ENCODE data around the gene SEC23B. TPM values are rescaled to one million over a fixed set of nuclear protein-coding genes. Genes with fewer than 3 reads are reported as not detected.

SEC23B gene
- total RNA-seq, 4 donors from 2014 or later = 14.1 to 21.0 (median 18.7) TPM

DNA sequence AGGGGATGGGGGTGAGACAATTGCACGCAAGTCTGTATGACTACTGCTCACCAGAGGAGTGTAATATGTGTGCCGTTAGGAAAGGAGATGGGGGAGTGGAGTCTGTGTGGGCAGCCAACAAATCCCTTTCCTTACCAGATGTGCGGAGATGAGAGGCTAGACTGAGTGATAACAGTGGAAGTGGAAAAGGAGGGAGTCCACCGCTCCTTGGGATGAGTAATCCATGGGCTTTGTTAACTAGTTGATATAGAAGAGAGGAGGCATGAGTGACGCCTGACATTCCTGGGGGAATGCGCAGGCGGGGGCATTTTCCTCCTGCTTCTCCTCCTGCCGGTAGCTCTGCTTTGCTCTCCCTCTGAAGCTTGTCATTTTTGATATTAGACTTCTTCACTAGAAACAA is 46.0 kb downstream of the SEC23B start:
- Histone ChIP-seq H3K27ac (replicated peaks in 1 of 4) (no peak overlapping the region), H3K36me3 (peaks cover 52 to 97% (median 88%) of the 10 kb centered on the region in 4 donors), H3K27me3 (no peaks in the 10 kb centered on the region), H3K9me3 (no peaks in the 10 kb centered on the region), H3K4me1 (no peaks in the 10 kb centered on the region), H3K4me3 (no peak overlapping the region)
- TF ChIP-seq POLR2A (IDR thresholded peaks at IDR 0.05; ENCODE audit: low read depth) (no peak), EP300 (IDR thresholded peaks at IDR 0.05) (no peak), POLR2AphosphoS5 (IDR thresholded peaks at IDR 0.05) (no peak)
- TF ChIP-seq, protein P1, sequence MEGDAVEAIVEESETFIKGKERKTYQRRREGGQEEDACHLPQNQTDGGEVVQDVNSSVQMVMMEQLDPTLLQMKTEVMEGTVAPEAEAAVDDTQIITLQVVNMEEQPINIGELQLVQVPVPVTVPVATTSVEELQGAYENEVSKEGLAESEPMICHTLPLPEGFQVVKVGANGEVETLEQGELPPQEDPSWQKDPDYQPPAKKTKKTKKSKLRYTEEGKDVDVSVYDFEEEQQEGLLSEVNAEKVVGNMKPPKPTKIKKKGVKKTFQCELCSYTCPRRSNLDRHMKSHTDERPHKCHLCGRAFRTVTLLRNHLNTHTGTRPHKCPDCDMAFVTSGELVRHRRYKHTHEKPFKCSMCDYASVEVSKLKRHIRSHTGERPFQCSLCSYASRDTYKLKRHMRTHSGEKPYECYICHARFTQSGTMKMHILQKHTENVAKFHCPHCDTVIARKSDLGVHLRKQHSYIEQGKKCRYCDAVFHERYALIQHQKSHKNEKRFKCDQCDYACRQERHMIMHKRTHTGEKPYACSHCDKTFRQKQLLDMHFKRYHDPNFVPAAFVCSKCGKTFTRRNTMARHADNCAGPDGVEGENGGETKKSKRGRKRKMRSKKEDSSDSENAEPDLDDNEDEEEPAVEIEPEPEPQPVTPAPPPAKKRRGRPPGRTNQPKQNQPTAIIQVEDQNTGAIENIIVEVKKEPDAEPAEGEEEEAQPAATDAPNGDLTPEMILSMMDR (IDR thresholded peaks at IDR 0.05) = no peak
- 94% methylated on average over 8 of the region's 8 CpGs for WGBS
- intact Hi-C loops (cut with DNase I) = no loop called here
- no peak for DNase-seq (ENCODE audit: extremely low spot score)

DNA sequence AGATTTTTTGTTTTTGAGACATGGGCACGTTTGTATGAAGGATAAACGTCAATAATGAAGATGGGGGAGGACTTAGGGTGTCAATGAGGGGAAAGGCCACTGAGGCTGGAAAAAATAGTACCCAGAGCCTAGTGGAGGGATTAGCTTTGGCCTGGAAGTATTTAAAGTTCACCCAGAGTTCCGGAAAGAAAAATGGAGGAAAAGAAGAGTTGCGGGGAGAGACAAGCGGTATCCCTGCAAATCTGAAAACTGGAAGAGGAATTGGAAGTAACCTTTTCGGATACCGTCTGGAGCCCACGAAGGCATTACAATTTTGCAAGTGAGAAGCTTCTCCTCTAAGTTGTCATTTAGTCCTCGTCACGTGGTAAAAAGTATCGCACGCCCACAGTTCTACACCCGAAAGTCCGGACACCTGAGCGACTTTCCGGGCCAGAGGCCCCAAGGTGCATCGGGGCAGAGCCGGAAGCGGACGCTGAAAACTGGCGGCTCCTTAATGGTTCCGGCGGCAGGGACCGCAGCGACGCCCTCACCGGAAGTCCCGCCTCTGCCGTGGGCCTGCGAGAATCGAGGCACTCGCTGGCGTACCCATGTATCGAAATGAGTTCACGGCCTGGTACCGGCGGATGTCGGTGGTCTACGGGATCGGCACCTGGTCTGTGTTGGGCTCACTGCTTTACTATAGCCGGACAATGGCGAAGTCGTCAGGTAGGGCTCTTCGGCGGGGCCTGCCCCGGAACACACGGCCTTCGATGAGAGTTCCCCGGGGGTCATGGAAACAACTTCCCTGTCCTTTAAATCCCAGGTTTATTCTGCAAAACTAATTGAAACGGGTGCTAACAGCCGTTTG is 59.4 kb downstream of the SEC23B start, which contains the start of gene SMIM26:
TSS of gene SMIM26 (plus strand) at position 541 of the 847 bp plus-strand sequence. CDS start at position 588, 47 bp downstream.
- peaks cover 1 to 40% (median 28%) of the 10 kb centered on the region in 4 donors for H3K36me3 ChIP-seq
- no peaks in the 10 kb centered on the region for H3K9me3 ChIP-seq
- WGBS = under 1% methylated on average over 17 of the region's 51 CpGs
- TF ChIP-seq, protein P1 (IDR thresholded peaks at IDR 0.05) = no peak
- peak; percentile 88 to 90 for TF ChIP-seq POLR2AphosphoS5 (IDR thresholded peaks at IDR 0.05)
- H3K4me3 ChIP-seq = peak within 1 kb of the TSS; percentile 61 to 74 (median 68)
- peak within 1 kb of the TSS; percentile 80 to 92 (median 83) for H3K27ac ChIP-seq (replicated peaks in 1 of 4)
- intact Hi-C loops (cut with DNase I) = loop anchor here (5.0 kb wide), 1 partner anchor 60 kb away; the partner anchor contains the start of gene SEC23B
- no peaks in the 10 kb centered on the region for H3K27me3 ChIP-seq
- H3K4me1 ChIP-seq = peaks cover 4 to 21% (median 18%) of the 10 kb centered on the region in 4 donors
- peak; percentile 97 for DNase-seq (ENCODE audit: extremely low spot score)

DNA sequence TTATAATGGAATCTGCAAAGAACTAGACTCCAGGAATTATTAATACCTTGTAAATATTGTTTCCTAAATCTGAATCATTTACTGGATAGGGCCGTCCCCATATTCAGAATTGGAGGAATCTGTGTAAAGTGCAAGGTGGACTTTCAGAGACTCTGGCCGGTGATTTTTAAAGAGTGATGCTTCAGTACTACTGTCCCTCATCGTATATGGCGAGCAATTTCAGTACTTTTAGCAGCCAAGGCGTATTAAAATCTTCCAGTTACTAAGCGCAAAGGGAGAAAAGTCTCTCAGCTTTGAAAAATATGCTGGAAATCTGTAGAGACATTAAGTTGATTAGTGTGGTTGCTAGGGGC is 60.0 kb downstream of the SEC23B start:
- peaks cover 0 to 34% (median 24%) of the 10 kb centered on the region in 4 donors for H3K36me3 ChIP-seq
- H3K27me3 ChIP-seq = no peaks in the 10 kb centered on the region
- H3K4me3 ChIP-seq = peak overlapping the region; percentile 61 to 74 (median 68)
- no peak for TF ChIP-seq EP300 (IDR thresholded peaks at IDR 0.05)
- TF ChIP-seq POLR2A (IDR thresholded peaks at IDR 0.05; ENCODE audit: low read depth) = no peak
- TF ChIP-seq, protein P1 (IDR thresholded peaks at IDR 0.05) = no peak
- no peak for TF ChIP-seq POLR2AphosphoS5 (IDR thresholded peaks at IDR 0.05)
- no peaks in the 10 kb centered on the region for H3K9me3 ChIP-seq
- H3K27ac ChIP-seq (replicated peaks in 1 of 4) = peak overlapping the region; percentile 80 to 92 (median 83)
- DNase-seq (ENCODE audit: extremely low spot score) = no peak
- intact Hi-C loops (cut with DNase I) = loop anchor here (5.0 kb wide), 1 partner anchor 60 kb away; the partner anchor contains the start of gene SEC23B
- WGBS = 7% methylated on average over 6 of the region's 6 CpGs
- H3K4me1 ChIP-seq = peaks cover 4 to 21% (median 18%) of the 10 kb centered on the region in 4 donors

DNA sequence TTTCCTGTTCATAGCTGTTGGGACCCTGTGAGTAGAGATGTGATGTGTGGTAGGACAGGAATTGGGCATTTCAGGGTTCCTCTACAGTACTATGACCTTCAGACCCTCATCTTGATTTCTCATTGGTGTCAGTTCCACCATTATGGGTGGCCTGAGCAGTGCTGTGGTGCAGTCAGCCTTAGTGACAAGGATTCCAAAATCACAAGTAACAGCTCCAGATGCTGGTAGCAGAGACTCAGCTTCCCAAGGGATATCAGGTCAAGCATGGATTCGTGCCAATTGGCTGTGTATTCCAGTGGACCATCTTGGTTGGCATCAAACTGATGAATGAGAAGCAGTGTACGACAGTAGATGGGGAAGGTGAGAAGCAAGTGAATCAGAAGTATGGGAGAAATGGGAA is 63.3 kb downstream of the SEC23B start:
- Histone ChIP-seq H3K9me3 (no peaks in the 10 kb centered on the region), H3K27ac (replicated peaks in 1 of 4) (no peak overlapping the region), H3K4me1 (peaks cover 4 to 21% (median 18%) of the 10 kb centered on the region in 4 donors), H3K27me3 (no peaks in the 10 kb centered on the region), H3K4me3 (no peak overlapping the region), H3K36me3 (peaks cover 0 to 31% (median 20%) of the 10 kb centered on the region in 4 donors)
- no peak for TF ChIP-seq EP300 (IDR thresholded peaks at IDR 0.05)
- TF ChIP-seq, protein P1 (IDR thresholded peaks at IDR 0.05) = no peak
- TF ChIP-seq POLR2AphosphoS5 (IDR thresholded peaks at IDR 0.05) = no peak
- no peak for TF ChIP-seq POLR2A (IDR thresholded peaks at IDR 0.05; ENCODE audit: low read depth)
- WGBS = 90% methylated on average over 2 of the region's 2 CpGs
- DNase-seq (ENCODE audit: extremely low spot score) = no peak
- intact Hi-C loops (cut with DNase I) = no loop called here

All from esophagus muscularis mucosa (tissue), 4 donors.